Mucosa of stomach (tissue), 1 donor: Measurements from ENCODE around the gene S100A14.
"Not testable (repeated sequence)": the region's sequence is repeated elsewhere in the genome, so short reads cannot be mapped to it uniquely, and the experiment has no call there.

Experiments used
- H3K27me3 ChIP-seq: one replicate; pipeline ENCODE4 v1.7.0; 2013; ENCODE audit warnings: mild to moderate bottlenecking, low read length; ENCODE audit not compliant: control insufficient read depth, insufficient read depth
- H3K36me3 ChIP-seq: one replicate; pipeline ENCODE4 v1.7.0; 2013; ENCODE audit warnings: low read length; ENCODE audit not compliant: control insufficient read depth, insufficient read depth
- H3K4me1 ChIP-seq: one replicate; pipeline ENCODE4 v1.7.0; 2013; ENCODE audit warnings: mild to moderate bottlenecking, low read length; ENCODE audit not compliant: control insufficient read depth, insufficient read depth
- H3K4me3 ChIP-seq: one replicate; pipeline ENCODE4 v1.7.0; 2013; ENCODE audit warnings: low read length
- H3K9ac ChIP-seq: one replicate; pipeline ENCODE4 v1.7.0; 2013; ENCODE audit warnings: mild to moderate bottlenecking, low read length, moderate library complexity
- H3K9me3 ChIP-seq: one replicate; pipeline ENCODE4 v1.7.0; 2013; ENCODE audit warnings: mild to moderate bottlenecking, low read length, moderate library complexity; ENCODE audit not compliant: control insufficient read depth
- donor health status: Pancreatic carcinoma.

Gene S100A14

DNA sequence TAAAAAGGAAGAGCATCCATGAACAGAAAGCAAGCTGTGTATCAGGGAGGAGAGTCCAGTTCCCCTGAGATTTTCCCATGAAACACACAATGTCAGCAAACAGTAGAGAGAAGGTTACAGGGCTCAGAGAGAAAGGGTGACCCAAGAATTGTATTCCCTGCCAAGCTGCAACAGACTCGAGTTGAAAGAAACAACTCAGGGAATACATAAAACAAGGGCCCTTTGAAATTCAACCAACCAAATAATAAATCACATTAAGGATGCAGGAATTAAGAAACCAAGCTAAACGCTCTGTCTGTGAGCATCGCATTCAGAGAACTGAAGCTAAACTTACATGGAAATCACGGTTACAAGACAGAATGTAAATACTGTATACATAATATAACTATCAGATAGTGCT, 23.4 kb downstream of the S100A14 start:
- no peaks in the 10 kb centered on the region for H3K27me3 ChIP-seq
- H3K9me3 ChIP-seq = no peaks in the 10 kb centered on the region
- H3K4me3 ChIP-seq = no peak overlapping the region
- no peak overlapping the region for H3K9ac ChIP-seq
- no peaks in the 10 kb centered on the region for H3K4me1 ChIP-seq
- H3K36me3 ChIP-seq = no peaks in the 10 kb centered on the region

DNA sequence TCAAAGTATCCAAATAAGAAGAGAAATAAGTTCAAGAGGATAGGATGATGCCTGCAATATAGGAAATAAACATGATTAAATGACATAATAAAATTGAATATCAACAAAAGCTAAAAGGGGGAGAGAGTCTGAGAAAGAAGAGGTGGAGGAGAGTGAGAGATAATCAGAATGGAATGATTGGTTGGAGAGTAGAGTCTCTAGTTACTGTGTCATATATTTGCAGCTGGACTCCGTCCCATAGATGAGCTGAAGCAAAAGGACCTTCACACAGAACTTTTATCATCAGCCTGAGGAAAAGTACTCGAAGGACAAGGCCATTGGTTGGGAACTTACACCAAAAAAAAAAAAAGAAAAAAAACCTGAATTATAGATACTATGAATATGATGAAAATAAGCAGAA, 27.6 kb downstream of the S100A14 start:
- no peaks in the 10 kb centered on the region for H3K36me3 ChIP-seq
- no peaks in the 10 kb centered on the region for H3K9me3 ChIP-seq
- no peaks in the 10 kb centered on the region for H3K4me1 ChIP-seq
- H3K9ac ChIP-seq = no peak overlapping the region
- no peaks in the 10 kb centered on the region for H3K27me3 ChIP-seq
- no peak overlapping the region for H3K4me3 ChIP-seq

DNA sequence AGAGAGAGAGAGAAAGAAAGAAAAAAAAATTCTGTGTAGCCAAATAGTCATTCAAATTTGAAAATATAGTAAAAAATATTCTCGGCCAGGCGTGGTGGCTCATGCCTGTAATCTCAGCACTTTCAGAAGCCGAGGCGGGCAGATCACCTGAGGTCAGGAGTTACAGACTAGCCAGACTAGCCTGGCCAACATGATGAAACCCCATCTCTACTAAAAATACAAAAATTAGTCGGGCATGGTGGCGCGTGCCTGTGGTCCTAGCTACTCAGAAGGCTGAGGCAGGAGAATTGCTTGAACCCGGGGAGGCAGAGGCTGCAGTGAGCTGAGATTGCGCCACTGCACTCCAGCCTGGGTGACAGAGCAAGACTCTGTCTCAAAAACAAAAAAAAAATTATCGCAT, 28.1 kb downstream of the S100A14 start:
- H3K9me3 ChIP-seq, H3K36me3 ChIP-seq, H3K27me3 ChIP-seq, H3K4me3 ChIP-seq, H3K4me1 ChIP-seq, H3K9ac ChIP-seq: not testable (repeated sequence)

DNA sequence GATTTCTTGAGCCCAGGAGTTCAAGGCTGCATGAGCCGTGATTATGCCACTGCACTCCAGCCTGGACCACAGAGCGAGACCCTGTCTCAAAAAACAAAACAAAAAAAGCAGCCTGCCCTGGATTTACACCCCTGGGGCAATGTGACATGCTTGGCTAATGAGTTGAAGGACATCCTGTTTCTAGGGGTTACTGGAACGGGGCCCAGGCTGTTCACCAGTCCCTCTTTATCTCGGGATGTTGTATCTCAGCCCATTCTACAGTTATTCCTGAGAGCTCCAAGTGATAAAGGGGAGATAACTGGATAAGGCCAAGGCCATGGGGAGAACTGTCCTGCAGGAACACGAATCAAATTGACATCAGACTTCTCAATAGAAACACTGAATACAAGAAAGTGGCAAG, 28.8 kb downstream of the S100A14 start:
- no peaks in the 10 kb centered on the region for H3K36me3 ChIP-seq
- no peak overlapping the region for H3K4me3 ChIP-seq
- H3K4me1 ChIP-seq = no peaks in the 10 kb centered on the region
- no peaks in the 10 kb centered on the region for H3K9me3 ChIP-seq
- H3K27me3 ChIP-seq = no peaks in the 10 kb centered on the region
- H3K9ac ChIP-seq = no peak overlapping the region

DNA sequence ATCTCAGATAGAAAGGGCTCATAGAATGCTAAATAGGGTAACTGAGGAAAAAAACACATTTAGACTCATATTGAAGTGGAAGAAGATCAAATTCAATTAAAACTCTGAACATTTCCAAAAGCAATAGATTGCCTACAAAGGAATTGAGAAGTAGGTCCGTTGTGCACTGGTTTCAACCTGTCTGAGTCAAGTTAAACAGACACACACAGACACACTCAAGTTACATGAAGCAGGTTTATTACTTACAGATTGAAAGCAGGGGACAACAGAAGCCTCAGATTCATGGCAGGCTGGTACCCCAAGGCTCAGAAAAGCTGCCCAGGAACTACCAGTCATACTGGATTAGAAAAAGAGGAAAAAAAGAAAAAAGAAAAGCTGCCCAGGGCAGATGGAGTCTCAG, 29.8 kb downstream of the S100A14 start:
- no peaks in the 10 kb centered on the region for H3K36me3 ChIP-seq
- H3K9me3 ChIP-seq = no peaks in the 10 kb centered on the region
- no peak overlapping the region for H3K4me3 ChIP-seq
- no peak overlapping the region for H3K9ac ChIP-seq
- no peaks in the 10 kb centered on the region for H3K27me3 ChIP-seq
- H3K4me1 ChIP-seq = no peaks in the 10 kb centered on the region

DNA sequence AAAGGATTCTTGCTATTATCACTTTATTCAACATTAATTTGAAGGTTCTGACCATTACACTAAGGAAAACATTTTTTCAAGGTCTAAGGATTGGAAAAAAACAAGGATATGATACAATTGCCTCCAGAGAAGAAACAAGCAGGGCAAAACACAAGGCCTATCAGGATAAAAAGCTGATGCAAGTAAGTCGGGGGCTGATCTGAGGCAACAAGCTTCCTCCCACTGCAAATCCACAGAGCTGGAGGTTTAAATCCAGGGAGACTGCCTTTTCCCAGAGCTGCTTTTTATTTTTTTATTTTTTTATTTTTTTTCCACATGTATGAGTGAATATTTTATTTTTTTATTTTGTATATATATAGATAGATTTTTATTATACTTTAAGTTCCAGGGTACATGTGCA, 31.1 kb downstream of the S100A14 start:
- Histone ChIP-seq H3K9ac (no peak overlapping the region), H3K9me3 (no peaks in the 10 kb centered on the region), H3K4me3 (no peak overlapping the region), H3K4me1 (no peaks in the 10 kb centered on the region), H3K27me3 (no peaks in the 10 kb centered on the region), H3K36me3 (no peaks in the 10 kb centered on the region)

DNA sequence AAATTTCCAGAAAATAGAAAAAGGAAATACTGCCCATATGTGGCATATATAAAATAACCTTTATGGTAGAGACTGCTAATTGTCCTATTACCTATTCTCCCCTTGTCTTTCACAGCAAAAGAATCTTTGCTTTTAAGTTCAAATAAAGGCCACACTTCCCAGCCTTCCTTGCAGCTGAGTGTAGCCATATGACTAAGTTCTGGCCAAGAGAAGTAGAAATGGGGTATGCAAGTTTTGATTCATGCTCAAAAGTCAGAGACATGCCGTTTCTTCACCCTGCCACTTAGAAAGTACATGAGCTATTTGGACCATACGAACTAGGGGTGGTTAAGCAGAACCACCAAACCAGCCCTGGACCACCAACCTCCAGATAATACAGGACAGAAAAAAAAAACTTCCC, 32.1 kb downstream of the S100A14 start:
- H3K27me3 ChIP-seq = no peaks in the 10 kb centered on the region
- no peaks in the 10 kb centered on the region for H3K4me1 ChIP-seq
- H3K9ac ChIP-seq = no peak overlapping the region
- H3K4me3 ChIP-seq = no peak overlapping the region
- H3K36me3 ChIP-seq = no peaks in the 10 kb centered on the region
- no peaks in the 10 kb centered on the region for H3K9me3 ChIP-seq

DNA sequence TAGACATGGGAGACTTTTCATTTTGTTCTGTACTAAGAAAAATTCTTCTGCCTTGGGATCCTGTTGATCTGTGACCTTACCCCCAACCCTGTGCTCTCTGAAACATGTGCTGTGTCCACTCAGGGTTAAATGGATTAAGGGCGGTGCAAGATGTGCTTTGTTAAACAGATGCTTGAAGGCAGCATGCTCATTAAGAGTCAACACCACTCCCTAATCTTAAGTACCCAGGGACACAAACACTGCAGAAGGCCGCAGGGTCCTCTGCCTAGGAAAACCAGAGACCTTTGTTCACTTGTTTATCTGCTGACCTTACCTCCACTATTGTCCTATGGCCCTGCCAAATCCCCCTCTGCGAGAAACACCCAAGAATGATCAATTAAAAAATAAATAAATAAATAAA, 32.6 kb downstream of the S100A14 start:
- H3K4me1 ChIP-seq, H3K4me3 ChIP-seq, H3K9me3 ChIP-seq, H3K36me3 ChIP-seq, H3K9ac ChIP-seq, H3K27me3 ChIP-seq: not testable (repeated sequence)

DNA sequence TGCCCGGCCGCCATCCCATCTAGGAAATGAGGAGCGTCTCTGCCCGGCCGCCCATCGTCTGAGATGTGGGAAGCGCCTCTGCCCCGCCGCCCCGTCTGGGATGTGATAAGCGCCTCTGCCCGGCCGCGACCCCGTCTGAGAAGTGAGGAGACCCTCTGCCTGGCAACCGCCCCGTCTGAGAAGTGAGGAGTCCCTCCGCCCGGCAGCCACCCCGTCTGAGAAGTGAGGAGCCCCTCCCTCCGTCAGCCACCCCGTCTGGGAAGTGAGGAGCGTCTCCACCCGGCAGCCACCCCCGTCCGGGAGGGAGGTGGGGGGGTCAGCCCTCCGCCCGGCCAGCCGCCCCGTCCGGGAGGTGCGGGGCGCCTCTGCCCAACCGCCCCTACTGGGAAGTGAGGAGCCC, 33.3 kb downstream of the S100A14 start:
- H3K36me3 ChIP-seq, H3K4me1 ChIP-seq, H3K9me3 ChIP-seq, H3K27me3 ChIP-seq, H3K4me3 ChIP-seq, H3K9ac ChIP-seq: not testable (repeated sequence)

DNA sequence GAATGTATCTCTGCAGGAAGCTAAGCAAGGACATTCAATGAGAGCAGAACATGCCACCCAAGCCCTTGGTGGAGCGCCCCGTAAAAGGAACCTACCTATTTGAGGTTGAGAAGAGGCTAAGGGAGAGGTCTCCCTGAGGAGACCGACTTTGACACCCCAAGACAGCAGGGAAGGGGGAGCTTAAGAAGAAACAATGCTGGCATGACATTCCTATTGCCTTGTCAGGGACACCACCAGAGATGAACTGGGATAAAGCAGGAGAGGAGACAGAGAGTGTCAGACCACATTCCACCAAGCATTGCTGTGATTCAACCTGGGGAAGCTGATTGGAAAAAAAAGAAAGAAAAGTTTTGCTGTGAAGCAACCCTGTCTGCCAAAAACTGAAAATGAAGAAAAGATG, 37.2 kb downstream of the S100A14 start:
- peaks cover 3% of the 10 kb centered on the region for H3K27me3 ChIP-seq
- no peaks in the 10 kb centered on the region for H3K36me3 ChIP-seq
- peaks cover 5% of the 10 kb centered on the region for H3K4me1 ChIP-seq
- H3K9me3 ChIP-seq = no peaks in the 10 kb centered on the region
- no peak overlapping the region for H3K4me3 ChIP-seq
- H3K9ac ChIP-seq = no peak overlapping the region

DNA sequence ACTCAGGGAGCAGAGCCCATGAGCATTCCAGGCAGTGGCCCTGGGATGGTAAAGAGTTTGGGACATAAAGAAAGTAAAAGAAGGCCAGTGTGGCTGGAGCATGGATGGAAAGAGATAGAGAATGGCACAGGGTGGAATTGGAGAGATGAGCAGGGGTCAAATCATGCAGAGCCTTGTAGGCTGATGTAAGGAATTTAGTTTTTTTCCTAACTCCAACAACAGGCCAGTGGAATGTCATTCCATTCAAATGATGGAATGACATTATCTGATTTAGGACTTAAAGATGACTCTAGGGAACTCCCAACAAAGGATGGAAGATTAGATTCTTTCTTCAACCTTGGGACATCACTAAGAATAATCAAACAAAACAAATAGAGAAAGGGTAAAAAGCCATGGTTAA, 37.6 kb downstream of the S100A14 start:
- Histone ChIP-seq H3K9ac (no peak overlapping the region), H3K4me1 (peaks cover 5% of the 10 kb centered on the region), H3K36me3 (no peaks in the 10 kb centered on the region), H3K27me3 (peaks cover 3% of the 10 kb centered on the region), H3K9me3 (no peaks in the 10 kb centered on the region), H3K4me3 (no peak overlapping the region)

DNA sequence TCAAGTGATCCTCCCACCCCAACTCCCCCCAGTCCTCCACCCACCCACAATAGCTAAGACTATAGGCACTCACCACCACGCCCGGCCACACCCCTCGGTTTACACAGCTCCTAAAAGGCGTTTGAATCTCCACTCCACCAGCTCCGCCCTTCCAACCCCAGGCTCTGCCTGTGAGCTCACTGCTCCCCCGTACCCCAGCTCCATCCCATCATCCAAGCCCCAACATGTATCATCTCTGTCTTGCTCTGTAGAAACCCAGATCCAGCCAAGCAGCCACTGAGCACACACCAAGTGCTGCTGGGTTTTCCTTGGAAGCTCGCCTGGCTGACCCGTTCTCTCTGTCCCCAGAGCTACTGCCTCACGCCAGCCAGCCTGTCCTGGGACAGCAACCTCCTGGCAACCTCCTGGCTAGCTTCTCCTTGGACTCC, 38.5 kb downstream of the S100A14 start:
- peaks cover 5% of the 10 kb centered on the region for H3K4me1 ChIP-seq
- H3K9me3 ChIP-seq = no peaks in the 10 kb centered on the region
- H3K4me3 ChIP-seq = no peak overlapping the region
- H3K27me3 ChIP-seq = peaks cover 3% of the 10 kb centered on the region
- H3K36me3 ChIP-seq = no peaks in the 10 kb centered on the region
- no peak overlapping the region for H3K9ac ChIP-seq

DNA sequence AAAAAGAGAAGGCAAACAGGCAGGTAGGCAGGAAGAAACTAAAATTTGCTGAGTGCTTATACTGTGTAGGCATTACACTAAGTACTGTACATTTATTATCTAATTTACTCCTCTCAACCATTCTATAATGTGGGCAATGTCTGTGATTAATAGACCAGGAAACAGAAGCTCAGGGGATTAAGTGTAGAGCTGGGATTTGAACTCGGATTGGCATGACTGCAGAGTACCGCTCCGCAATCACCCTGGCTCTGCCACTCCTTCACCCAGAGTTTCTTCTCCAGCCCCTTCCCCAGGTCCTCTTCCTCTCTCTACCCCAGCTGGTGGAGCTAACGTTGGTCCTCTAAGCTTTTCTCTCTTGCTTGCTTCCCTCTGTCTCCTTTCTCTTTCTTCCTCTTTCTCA, 39.0 kb downstream of the S100A14 start:
- Histone ChIP-seq H3K36me3 (no peaks in the 10 kb centered on the region), H3K27me3 (peaks cover 3% of the 10 kb centered on the region), H3K4me1 (peaks cover 5% of the 10 kb centered on the region)

More for the DNA sequence above, 39.0 kb downstream of the S100A14 start:
- H3K9ac ChIP-seq = no peak overlapping the region
- H3K4me3 ChIP-seq = no peak overlapping the region
- no peaks in the 10 kb centered on the region for H3K9me3 ChIP-seq
